ENCODE measurements around the gene AP1M2.

AP1M2 gene

GRCh38 chr19:10601999-10602329 is 14.9 kb upstream of the AP1M2 start:
- Histone ChIP-seq H3K9me2 (replicated peaks; ENCODE audit: insufficient read depth, low read length) (no peaks in the 10 kb centered on the region), H3K4me2 (ENCODE audit: low read depth, low read length, poor library complexity, severe bottlenecking) (peak overlapping the region; percentile 7), H2AFZ (ENCODE audit: low read depth, low read length, severe bottlenecking) (no peak overlapping the region), H3K27ac (ENCODE audit: low read depth, low read length) (no peak overlapping the region), H3K9me3 (ENCODE audit: insufficient read depth, low read length) (no peaks in the 10 kb centered on the region), H3K27me3 (ENCODE audit: low read length) (no peaks in the 10 kb centered on the region), H4K20me1 (ENCODE audit: low read depth, low read length) (no peaks in the 10 kb centered on the region), H3K4me3 (ENCODE audit: insufficient read depth, low read length, poor library complexity, severe bottlenecking) (no peak overlapping the region), H3F3A (ENCODE audit: insufficient read depth) (peaks cover 16% of the 10 kb centered on the region), H3K79me2 (ENCODE audit: insufficient read depth, low read length) (peaks cover 4% of the 10 kb centered on the region; the same call in 1 of the 2 replicates), H3K36me3 (ENCODE audit: low read length) (no peaks in the 10 kb centered on the region), H3K9ac (ENCODE audit: low read length) (no peak overlapping the region)
- TF ChIP-seq, protein P1, sequence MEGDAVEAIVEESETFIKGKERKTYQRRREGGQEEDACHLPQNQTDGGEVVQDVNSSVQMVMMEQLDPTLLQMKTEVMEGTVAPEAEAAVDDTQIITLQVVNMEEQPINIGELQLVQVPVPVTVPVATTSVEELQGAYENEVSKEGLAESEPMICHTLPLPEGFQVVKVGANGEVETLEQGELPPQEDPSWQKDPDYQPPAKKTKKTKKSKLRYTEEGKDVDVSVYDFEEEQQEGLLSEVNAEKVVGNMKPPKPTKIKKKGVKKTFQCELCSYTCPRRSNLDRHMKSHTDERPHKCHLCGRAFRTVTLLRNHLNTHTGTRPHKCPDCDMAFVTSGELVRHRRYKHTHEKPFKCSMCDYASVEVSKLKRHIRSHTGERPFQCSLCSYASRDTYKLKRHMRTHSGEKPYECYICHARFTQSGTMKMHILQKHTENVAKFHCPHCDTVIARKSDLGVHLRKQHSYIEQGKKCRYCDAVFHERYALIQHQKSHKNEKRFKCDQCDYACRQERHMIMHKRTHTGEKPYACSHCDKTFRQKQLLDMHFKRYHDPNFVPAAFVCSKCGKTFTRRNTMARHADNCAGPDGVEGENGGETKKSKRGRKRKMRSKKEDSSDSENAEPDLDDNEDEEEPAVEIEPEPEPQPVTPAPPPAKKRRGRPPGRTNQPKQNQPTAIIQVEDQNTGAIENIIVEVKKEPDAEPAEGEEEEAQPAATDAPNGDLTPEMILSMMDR (IDR thresholded peaks at IDR 0.05; ENCODE audit: insufficient read depth, low read length, poor library complexity, severe bottlenecking), result no peak
- no peak for TF ChIP-seq EZH2phosphoT487 (conservative IDR thresholded peaks at IDR 0.05; ENCODE audit: low read length)

GRCh38 chr19:10600149-10600548 is 13.0 kb upstream of the AP1M2 start:
- no peak overlapping the region for H3K4me3 ChIP-seq (ENCODE audit: insufficient read depth, low read length, poor library complexity, severe bottlenecking)

GRCh38 chr19:10593820-10594637 is 6.9 kb upstream of the AP1M2 start:
- no peaks in the 10 kb centered on the region for H3F3A ChIP-seq (ENCODE audit: insufficient read depth)
- H3K27me3 ChIP-seq (ENCODE audit: low read length), result no peaks in the 10 kb centered on the region
- H3K79me2 ChIP-seq (ENCODE audit: insufficient read depth, low read length), result no peaks in the 10 kb centered on the region
- TF ChIP-seq EZH2phosphoT487 (conservative IDR thresholded peaks at IDR 0.05; ENCODE audit: low read length), result no peak
- TF ChIP-seq, protein P1 (IDR thresholded peaks at IDR 0.05; ENCODE audit: insufficient read depth, low read length, poor library complexity, severe bottlenecking), result no peak
- H3K27ac ChIP-seq (ENCODE audit: low read depth, low read length), result no peak overlapping the region
- no peaks in the 10 kb centered on the region for H4K20me1 ChIP-seq (ENCODE audit: low read depth, low read length)
- H3K4me3 ChIP-seq (ENCODE audit: insufficient read depth, low read length, poor library complexity, severe bottlenecking), result no peak overlapping the region
- no peak overlapping the region for H2AFZ ChIP-seq (ENCODE audit: low read depth, low read length, severe bottlenecking)
- H3K36me3 ChIP-seq (ENCODE audit: low read length), result no peaks in the 10 kb centered on the region
- H3K4me2 ChIP-seq (ENCODE audit: low read depth, low read length, poor library complexity, severe bottlenecking), result no peak overlapping the region
- H3K9me3 ChIP-seq (ENCODE audit: insufficient read depth, low read length), result no peaks in the 10 kb centered on the region
- no peak overlapping the region for H3K9ac ChIP-seq (ENCODE audit: low read length)
- no peaks in the 10 kb centered on the region for H3K9me2 ChIP-seq (replicated peaks; ENCODE audit: insufficient read depth, low read length)

More at GRCh38 chr19:10600149-10600548, 13.0 kb upstream of the AP1M2 start:
- Histone ChIP-seq H2AFZ (ENCODE audit: low read depth, low read length, severe bottlenecking) (no peak overlapping the region), H3K36me3 (ENCODE audit: low read length) (no peaks in the 10 kb centered on the region), H3K9me2 (replicated peaks; ENCODE audit: insufficient read depth, low read length) (no peaks in the 10 kb centered on the region), H3K9me3 (ENCODE audit: insufficient read depth, low read length) (no peaks in the 10 kb centered on the region), H3K4me2 (ENCODE audit: low read depth, low read length, poor library complexity, severe bottlenecking) (no peak overlapping the region), H4K20me1 (ENCODE audit: low read depth, low read length) (no peaks in the 10 kb centered on the region), H3K9ac (ENCODE audit: low read length) (no peak overlapping the region), H3K79me2 (ENCODE audit: insufficient read depth, low read length) (peaks cover 4% of the 10 kb centered on the region; the same call in 1 of the 2 replicates), H3K27ac (ENCODE audit: low read depth, low read length) (no peak overlapping the region), H3F3A (ENCODE audit: insufficient read depth) (peaks cover 16% of the 10 kb centered on the region), H3K27me3 (ENCODE audit: low read length) (no peaks in the 10 kb centered on the region)
- no peak for TF ChIP-seq EZH2phosphoT487 (conservative IDR thresholded peaks at IDR 0.05; ENCODE audit: low read length)
- TF ChIP-seq, protein P1 (IDR thresholded peaks at IDR 0.05; ENCODE audit: insufficient read depth, low read length, poor library complexity, severe bottlenecking), result no peak

Measured in SU-DHL-6 (cell line).